HUES64 (cell line): ENCODE data around the gene RSL1D1.
A peak's percentile ranks its signal among the peaks of the same experiment; 100 is the strongest.

Experiments
- H3K27ac ChIP-seq: 2 replicates; pipeline ENCODE4 v1.7.0; 2013; ENCODE audit warnings: low read depth, low read length, inconsistent platforms
- H3K27me3 ChIP-seq: 2 replicates; pipeline ENCODE4 v1.6.1; 2013; ENCODE audit warnings: mild to moderate bottlenecking, low read length; ENCODE audit not compliant: insufficient read depth
- H3K36me3 ChIP-seq: 2 replicates; pipeline ENCODE4 v1.6.1; 2013; ENCODE audit warnings: mild to moderate bottlenecking, low read length; ENCODE audit not compliant: insufficient read depth
- H3K4me1 ChIP-seq: 2 replicates; pipeline ENCODE4 v1.6.1; 2013; ENCODE audit warnings: mild to moderate bottlenecking, low read length, moderate library complexity; ENCODE audit not compliant: insufficient read depth
- H3K4me3 ChIP-seq: 2 replicates; pipeline ENCODE4 v1.5.1; 2013; ENCODE audit warnings: mild to moderate bottlenecking, low read length, moderate library complexity
- H3K9ac ChIP-seq: 2 replicates; pipeline ENCODE4 v1.6.1; 2013; ENCODE audit warnings: mild to moderate bottlenecking, low read depth, low read length
- H3K9me3 ChIP-seq: 2 replicates; pipeline ENCODE4 v1.6.1; 2013; ENCODE audit warnings: low read depth, low read length; ENCODE audit not compliant: insufficient read depth
- WGBS: fragments of 150-250, 120-280 bp; methylation state at CpG from one replicate; pipeline ENCODE4 v1.1.7; 2013; ENCODE audit warnings: missing lambda C conversion rate; 5-methylcytosine and 5-hydroxymethylcytosine counted together

RSL1D1 gene

DNA sequence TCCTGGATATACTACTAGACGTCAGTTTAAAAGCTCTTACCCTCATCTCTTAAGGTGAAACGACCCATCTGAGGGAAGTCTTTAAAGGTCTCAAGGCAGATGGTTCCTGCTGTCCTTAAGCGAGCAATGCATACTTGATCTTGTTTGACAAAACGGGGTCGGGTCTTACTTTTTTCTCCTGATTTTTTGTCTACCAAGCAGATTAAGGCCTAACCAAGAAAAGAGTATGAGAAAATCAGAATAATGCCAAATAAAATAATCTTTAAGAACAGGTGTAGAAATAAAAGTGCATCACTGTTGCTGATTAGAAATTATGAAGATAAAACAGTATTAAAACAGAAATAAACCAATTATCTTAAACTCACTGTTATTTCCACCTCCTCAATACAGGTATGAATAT lies 24.4 kb upstream of the RSL1D1 start:
- Histone ChIP-seq H3K36me3 (peaks cover 89% of the 10 kb centered on the region), H3K4me3 (no peak overlapping the region), H3K27me3 (no peaks in the 10 kb centered on the region), H3K9ac (no peak overlapping the region), H3K27ac (no peak overlapping the region), H3K9me3 (no peaks in the 10 kb centered on the region), H3K4me1 (no peaks in the 10 kb centered on the region)
- 92% methylated on average over 5 of the region's 5 CpGs for WGBS

DNA sequence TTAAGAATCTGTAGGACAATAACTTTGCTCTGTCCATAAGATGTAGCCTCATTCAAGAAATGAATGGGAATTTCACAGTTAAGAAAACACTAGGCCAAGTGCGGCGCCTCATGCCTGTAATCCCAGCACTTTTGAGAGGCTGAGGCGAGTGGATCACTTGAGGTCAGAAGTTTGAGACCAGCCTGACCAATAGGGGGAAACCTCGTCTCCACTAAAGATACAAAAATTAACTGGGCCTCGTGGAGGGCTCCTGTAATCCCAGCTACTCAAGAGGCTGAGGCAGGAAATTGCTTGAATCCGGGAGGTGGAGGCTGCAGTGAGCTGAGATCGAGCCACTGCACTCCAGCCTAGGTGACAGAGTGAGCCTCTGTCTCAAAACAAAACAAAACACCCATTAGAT lies 19.9 kb upstream of the RSL1D1 start:
- Histone ChIP-seq H3K36me3 (peaks cover 75% of the 10 kb centered on the region), H3K4me3 (no peak overlapping the region), H3K27ac (no peak overlapping the region), H3K9me3 (no peaks in the 10 kb centered on the region), H3K9ac (no peak overlapping the region), H3K4me1 (no peaks in the 10 kb centered on the region), H3K27me3 (no peaks in the 10 kb centered on the region)
- WGBS: 65% methylated on average over 7 of the region's 7 CpGs

DNA sequence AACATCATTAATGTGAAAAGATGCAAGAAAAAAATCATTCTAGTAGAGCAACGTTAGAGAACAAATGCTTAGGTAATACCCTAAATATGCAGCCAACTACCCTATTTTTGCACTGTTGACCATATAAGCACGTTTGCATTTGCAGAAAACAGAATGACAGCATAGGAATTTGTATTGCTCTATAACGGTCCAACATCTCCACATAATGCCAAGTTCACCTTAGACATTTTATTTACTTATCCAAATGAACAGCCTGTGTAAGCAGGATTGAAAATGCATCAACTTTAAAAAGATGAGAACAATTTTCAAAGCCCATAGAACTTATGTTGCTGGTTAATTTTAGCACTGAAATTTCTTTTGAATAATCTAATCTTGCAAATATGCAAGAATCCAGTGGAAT lies 19.1 kb upstream of the RSL1D1 start:
- no peak overlapping the region for H3K4me3 ChIP-seq
- no peak overlapping the region for H3K9ac ChIP-seq
- no peaks in the 10 kb centered on the region for H3K9me3 ChIP-seq
- no peaks in the 10 kb centered on the region for H3K4me1 ChIP-seq
- H3K36me3 ChIP-seq: peaks cover 67% of the 10 kb centered on the region
- no peaks in the 10 kb centered on the region for H3K27me3 ChIP-seq
- H3K27ac ChIP-seq: no peak overlapping the region
- 86% methylated on average over 3 of the region's 3 CpGs for WGBS

DNA sequence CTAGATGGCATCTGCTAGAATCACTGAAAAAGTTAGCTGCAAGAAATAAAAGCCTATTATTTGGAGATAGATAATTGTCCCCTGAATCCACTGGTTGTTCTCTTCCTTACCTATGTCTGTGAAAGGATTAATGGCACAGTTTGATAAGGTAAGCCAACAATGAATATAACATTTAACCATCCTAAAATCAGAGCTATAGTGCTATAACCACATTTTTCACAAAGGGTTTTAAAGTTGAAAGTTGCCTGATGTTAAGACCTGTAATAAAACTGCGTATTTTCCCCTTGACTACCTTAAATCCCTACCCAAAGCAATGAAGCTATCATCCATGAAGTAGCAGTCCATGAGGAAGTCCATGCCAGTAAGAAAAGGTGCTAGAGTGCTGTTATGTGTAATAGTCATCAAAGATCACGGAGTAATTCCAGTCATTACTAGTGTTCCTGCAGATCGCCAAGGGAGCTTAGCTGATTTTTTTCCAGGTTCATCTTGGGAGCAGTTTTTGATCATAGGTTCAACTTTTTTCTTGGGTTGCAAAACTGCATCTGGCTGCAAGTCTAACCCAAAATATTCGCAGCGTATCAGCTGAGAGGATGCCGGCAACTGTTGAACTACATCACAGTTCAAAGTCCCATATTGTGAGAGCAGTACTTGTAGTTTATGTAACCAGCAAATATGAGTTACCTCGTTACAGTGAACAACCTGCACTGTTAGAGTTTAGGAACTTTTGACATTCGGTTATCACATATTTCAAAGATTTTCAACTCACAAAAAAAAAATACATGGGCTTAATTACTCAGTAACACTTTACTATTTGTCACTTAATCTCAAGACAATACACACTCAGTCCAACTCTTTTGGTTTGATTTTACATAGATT lies 18.2 kb upstream of the RSL1D1 start:
- peaks cover 60% of the 10 kb centered on the region for H3K36me3 ChIP-seq

DNA sequence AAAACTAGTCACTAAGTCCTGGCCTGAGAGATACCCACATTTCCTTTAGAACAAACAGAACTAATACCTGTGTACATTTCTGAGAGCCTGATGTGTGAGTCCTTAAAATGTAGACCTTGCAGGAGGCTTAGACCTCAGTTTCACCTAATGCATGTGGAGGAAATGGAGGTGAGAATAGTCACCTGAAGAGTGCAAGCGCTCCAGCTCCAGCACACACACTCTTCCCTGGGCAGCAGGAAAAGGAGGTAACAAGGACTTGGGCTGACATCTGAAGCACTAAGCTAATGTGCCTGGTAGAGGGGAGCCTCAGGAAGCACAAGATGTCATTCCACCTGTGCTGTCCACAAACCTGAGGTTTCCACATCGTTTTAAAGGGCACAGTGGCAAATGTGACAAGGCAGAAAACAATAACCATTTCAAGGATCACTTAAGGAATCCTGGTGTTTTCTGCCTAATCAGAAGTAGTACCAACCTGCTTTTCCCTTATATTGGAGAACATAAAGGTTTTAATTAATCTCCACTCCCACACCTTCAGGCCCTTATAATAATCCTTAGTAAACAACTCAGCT lies 17.2 kb upstream of the RSL1D1 start:
- WGBS: 90% methylated on average over 2 of the region's 2 CpGs
- Histone ChIP-seq H3K36me3 (peaks cover 49% of the 10 kb centered on the region), H3K9ac (no peak overlapping the region), H3K4me1 (no peaks in the 10 kb centered on the region), H3K27me3 (no peaks in the 10 kb centered on the region), H3K9me3 (no peaks in the 10 kb centered on the region), H3K4me3 (no peak overlapping the region), H3K27ac (no peak overlapping the region; the same call in 1 of the 2 replicates)

More for the DNA sequence above, 18.2 kb upstream of the RSL1D1 start:
- no peaks in the 10 kb centered on the region for H3K4me1 ChIP-seq
- no peak overlapping the region for H3K27ac ChIP-seq
- no peaks in the 10 kb centered on the region for H3K27me3 ChIP-seq
- no peak overlapping the region for H3K9ac ChIP-seq
- H3K9me3 ChIP-seq: no peaks in the 10 kb centered on the region
- no peak overlapping the region for H3K4me3 ChIP-seq
- WGBS: 96% methylated on average over 8 of the region's 8 CpGs

DNA sequence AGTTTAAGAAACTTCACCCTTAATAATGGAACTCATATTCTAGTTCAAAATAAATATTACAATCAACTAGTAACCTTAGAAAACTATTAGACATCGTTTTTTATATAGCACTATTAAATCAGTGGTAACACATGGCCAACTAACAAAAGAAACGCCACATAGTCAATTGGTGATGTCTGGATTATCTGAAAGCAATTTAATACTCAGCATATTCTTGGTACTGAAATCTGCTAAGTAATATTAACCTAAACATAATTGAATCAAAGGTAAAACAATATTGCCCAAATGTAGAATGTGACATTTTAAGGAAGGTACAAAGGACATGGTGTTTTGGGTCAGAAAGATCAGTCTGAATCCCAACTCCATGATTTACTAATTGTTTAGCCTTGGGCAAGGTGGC lies 11.1 kb upstream of the RSL1D1 start:
- H3K27ac ChIP-seq: no peak overlapping the region
- H3K9ac ChIP-seq: no peak overlapping the region
- no peak overlapping the region for H3K4me3 ChIP-seq
- no peaks in the 10 kb centered on the region for H3K36me3 ChIP-seq
- no peaks in the 10 kb centered on the region for H3K27me3 ChIP-seq
- WGBS: 100% methylated on average over 2 of the region's 2 CpGs
- H3K9me3 ChIP-seq: no peaks in the 10 kb centered on the region
- H3K4me1 ChIP-seq: no peaks in the 10 kb centered on the region

DNA sequence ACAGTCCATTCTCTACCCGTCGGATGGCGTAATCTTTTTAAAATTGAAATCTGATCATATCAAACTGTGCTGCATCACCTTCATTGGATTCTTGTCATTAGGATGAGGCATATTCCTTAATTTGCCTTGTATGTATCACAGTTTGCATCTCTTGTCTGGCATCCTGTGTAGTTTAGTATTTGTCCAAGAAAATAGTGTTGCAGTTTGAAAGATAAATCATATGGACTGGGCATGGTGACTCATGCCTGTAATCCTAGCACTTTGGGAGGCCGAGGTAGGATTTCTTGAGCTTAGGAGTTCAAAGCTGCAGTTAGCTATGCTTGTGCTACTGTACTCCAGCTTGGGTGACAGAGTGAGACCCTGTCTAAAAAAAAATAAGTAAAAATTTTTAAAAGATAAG lies 5.8 kb upstream of the RSL1D1 start:
- no peaks in the 10 kb centered on the region for H3K4me1 ChIP-seq
- no peak overlapping the region for H3K27ac ChIP-seq
- H3K4me3 ChIP-seq: no peak overlapping the region
- no peak overlapping the region for H3K9ac ChIP-seq
- no peaks in the 10 kb centered on the region for H3K36me3 ChIP-seq
- no peaks in the 10 kb centered on the region for H3K27me3 ChIP-seq
- H3K9me3 ChIP-seq: no peaks in the 10 kb centered on the region
- WGBS: 87% methylated on average over 4 of the region's 4 CpGs

DNA sequence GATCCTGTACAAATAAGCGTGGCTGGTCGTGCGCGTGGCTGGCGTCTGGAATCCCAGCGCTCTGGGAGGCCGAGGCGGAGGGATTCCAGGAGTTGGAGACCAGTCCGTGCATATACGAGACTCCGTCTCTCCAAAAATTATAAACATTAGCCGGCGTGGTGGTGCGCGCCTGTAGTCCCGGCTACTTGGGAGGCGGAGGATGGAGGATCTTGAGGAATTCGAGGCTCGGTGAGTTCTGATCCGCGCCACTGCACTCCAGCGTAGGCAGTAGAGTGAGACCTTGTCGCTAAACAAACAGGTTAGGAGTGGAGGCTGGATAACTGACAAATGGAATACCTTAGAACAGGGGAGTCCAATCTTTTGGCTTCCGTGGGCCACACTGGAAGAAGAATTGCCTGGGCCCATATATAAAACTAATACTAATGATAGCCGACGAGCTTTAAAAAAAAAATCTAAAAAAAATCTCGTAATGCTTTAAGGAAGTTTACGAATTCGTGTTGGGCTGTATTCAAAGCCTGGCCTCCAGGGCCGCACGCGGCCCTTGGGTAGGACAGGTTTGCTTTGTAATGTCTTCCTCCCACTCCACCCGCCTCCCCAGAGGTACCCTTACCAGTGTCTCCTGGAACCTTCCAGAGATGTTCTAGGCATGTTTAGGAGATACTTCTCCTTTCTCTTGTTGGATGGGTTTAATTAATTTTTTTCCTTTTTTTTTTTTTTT lies 909 bp upstream of the RSL1D1 start:
- H3K4me1 ChIP-seq: no peaks in the 10 kb centered on the region; the same call in 1 of the 2 replicates
- peak overlapping the region; percentile 98 for H3K9ac ChIP-seq
- H3K27me3 ChIP-seq: no peaks in the 10 kb centered on the region
- WGBS: 58% methylated on average over 32 of the region's 33 CpGs
- no peak overlapping the region for H3K27ac ChIP-seq
- peaks cover 31% of the 10 kb centered on the region for H3K36me3 ChIP-seq
- no peaks in the 10 kb centered on the region for H3K9me3 ChIP-seq
- peak overlapping the region; percentile 92 for H3K4me3 ChIP-seq

DNA sequence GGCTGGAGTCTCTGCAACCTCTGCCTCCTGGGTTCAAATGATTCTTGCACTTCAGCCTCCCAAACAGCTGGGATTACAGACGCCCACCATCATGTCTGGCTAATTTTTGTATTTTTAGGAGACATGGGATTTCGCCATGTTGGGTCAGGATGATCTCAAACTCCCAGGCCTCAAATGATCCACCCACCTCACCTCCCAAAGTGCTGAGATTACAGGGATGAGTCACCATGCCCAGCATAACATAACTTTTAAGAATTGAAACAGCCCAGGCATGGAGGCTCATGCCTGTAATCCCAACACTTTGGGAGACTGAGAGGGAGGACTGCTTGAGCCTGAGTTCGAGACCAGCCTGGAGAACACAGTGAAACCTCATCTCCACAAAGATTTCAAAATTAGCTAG lies 2.5 kb downstream of the RSL1D1 start:
- WGBS: 97% methylated on average over 3 of the region's 3 CpGs
- no peak overlapping the region for H3K4me3 ChIP-seq
- no peak overlapping the region for H3K27ac ChIP-seq

DNA sequence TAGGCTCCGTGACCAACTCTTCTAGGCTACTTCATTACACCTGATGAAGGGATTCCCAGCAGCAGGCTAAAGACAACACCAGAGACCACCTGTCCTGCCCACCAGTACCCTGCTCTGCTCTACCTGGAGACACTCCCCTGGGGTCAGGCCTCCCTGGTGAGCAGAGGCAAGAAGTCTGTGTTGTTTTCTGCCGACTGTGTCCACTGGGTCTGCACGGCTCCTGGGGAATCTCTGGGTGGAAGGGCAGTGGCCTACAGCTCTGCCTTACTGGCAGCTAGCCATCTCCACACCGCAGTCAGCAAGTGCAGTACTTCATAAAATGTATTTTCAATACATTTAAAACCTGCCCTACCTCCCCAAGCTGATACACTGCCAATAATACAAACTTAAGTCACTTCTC lies 6.8 kb downstream of the RSL1D1 start:
- no peaks in the 10 kb centered on the region for H3K9me3 ChIP-seq
- 98% methylated on average over 4 of the region's 4 CpGs for WGBS
- H3K27me3 ChIP-seq: no peaks in the 10 kb centered on the region
- H3K4me1 ChIP-seq: no peaks in the 10 kb centered on the region; the same call in 1 of the 2 replicates
- H3K27ac ChIP-seq: no peak overlapping the region
- peaks cover 95% of the 10 kb centered on the region for H3K36me3 ChIP-seq
- H3K9ac ChIP-seq: no peak overlapping the region
- no peak overlapping the region for H3K4me3 ChIP-seq

More for the DNA sequence above, 2.5 kb downstream of the RSL1D1 start:
- Histone ChIP-seq H3K9ac (no peak overlapping the region), H3K9me3 (no peaks in the 10 kb centered on the region), H3K4me1 (no peaks in the 10 kb centered on the region; the same call in 1 of the 2 replicates), H3K36me3 (peaks cover 63% of the 10 kb centered on the region), H3K27me3 (no peaks in the 10 kb centered on the region)

DNA sequence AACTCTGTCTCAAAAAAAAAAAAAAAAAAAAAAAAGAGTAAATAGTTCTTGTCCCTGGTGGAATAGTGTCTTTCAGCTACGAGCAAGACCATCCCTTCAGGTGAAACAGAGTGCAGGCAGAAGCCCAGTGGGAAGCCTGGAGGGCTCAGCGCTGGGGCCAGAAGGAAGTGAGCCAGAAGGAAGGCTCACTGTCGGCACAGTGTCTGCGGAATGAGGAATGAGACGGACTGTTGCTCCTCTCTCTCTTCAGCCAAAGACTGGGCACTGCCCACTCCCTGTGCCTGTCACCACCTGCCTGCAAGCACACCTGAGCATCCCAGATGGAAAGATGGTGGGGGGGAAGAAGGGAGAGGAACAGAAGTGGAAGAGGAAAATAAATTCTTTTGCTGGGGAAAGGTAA lies 7.5 kb downstream of the RSL1D1 start:
- Histone ChIP-seq H3K9ac (no peak overlapping the region), H3K27ac (no peak overlapping the region), H3K9me3 (no peaks in the 10 kb centered on the region), H3K4me1 (no peaks in the 10 kb centered on the region), H3K36me3 (peaks cover 95% of the 10 kb centered on the region), H3K4me3 (no peak overlapping the region), H3K27me3 (no peaks in the 10 kb centered on the region)
- WGBS: 98% methylated on average over 5 of the region's 5 CpGs
